Measurements from ENCODE around the gene GNAQ.

GNAQ gene

GRCh38 chr9:77989458-77989857 is 42.2 kb downstream of the GNAQ start:
- TF ChIP-seq, protein P1, sequence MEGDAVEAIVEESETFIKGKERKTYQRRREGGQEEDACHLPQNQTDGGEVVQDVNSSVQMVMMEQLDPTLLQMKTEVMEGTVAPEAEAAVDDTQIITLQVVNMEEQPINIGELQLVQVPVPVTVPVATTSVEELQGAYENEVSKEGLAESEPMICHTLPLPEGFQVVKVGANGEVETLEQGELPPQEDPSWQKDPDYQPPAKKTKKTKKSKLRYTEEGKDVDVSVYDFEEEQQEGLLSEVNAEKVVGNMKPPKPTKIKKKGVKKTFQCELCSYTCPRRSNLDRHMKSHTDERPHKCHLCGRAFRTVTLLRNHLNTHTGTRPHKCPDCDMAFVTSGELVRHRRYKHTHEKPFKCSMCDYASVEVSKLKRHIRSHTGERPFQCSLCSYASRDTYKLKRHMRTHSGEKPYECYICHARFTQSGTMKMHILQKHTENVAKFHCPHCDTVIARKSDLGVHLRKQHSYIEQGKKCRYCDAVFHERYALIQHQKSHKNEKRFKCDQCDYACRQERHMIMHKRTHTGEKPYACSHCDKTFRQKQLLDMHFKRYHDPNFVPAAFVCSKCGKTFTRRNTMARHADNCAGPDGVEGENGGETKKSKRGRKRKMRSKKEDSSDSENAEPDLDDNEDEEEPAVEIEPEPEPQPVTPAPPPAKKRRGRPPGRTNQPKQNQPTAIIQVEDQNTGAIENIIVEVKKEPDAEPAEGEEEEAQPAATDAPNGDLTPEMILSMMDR (IDR thresholded peaks at IDR 0.05; ENCODE audit: low read depth, low read length, missing control alignments) = no peak
- in situ Hi-C loops (cut with HindIII; ENCODE audit: low pct_ligation_motif_present, low sequenced_read_pairs) = no loop called here
- Histone ChIP-seq H3K36me3 (replicated peaks) (no peaks in the 10 kb centered on the region), H3K4me3 (ENCODE audit: low read depth, low read length) (no peak overlapping the region), H3K27me3 (replicated peaks) (no peaks in the 10 kb centered on the region), H3K27ac (no peak overlapping the region)
- no peak for DNase-seq

DNA sequence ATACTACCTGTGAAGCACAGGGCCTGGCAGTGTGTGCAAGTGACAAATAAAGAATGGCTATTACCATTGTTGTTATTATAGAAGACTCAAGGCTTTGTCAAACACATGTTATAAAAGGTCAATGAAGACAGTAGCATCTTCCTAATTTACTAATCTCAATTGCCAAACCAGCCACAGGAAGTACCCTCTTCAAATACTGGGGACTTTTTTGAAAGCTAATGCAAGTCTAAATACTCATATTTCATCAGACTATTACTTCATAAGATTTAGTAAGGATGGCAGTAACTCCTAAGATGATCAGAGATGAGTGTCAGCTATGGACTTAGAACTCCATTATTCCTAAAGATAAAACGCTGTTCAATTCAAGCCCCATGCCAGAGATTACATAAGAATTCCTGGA is 43.0 kb downstream of the GNAQ start:
- H3K4me3 ChIP-seq (ENCODE audit: low read depth, low read length) = no peak overlapping the region
- TF ChIP-seq, protein P1 (IDR thresholded peaks at IDR 0.05; ENCODE audit: low read depth, low read length, missing control alignments) = no peak
- no peak for DNase-seq
- H3K36me3 ChIP-seq (replicated peaks) = no peaks in the 10 kb centered on the region
- in situ Hi-C loops (cut with HindIII; ENCODE audit: low pct_ligation_motif_present, low sequenced_read_pairs) = no loop called here
- no peaks in the 10 kb centered on the region for H3K27me3 ChIP-seq (replicated peaks)
- no peak overlapping the region for H3K27ac ChIP-seq

DNA sequence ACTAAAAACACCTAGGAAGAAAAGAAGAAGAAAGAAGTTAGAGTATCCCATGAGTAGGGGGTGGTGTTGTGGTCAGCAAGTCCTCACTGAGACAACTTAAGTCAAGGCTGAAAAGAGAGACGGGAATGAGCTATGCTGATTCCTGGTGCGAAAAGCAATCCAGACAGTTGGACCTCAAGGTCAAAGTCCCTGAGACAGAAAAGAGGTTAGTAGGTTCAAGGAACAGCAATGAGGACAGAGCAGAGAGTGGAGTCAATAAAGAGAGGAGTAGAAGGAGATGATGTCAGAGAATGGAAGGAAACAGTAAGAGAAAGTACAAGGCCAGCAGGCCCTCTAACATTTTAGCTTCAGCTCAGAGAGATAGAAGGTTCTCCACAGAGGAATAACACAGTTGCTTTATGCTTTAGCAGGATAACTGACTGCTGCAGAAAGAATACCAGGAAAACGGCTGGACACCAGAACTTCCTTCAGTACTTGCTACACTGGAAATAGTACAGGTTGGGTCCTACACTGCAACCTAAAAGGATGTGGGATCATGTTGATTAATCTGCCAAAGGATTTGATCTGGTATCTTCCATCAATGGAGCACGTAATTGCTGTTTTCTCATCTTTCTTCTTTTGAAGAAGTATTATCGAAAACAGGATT is 43.6 kb downstream of the GNAQ start:
- no peak overlapping the region for H3K27ac ChIP-seq
- H3K4me3 ChIP-seq (ENCODE audit: low read depth, low read length) = no peak overlapping the region
- no peaks in the 10 kb centered on the region for H3K36me3 ChIP-seq (replicated peaks)
- no peaks in the 10 kb centered on the region for H3K27me3 ChIP-seq (replicated peaks)
- DNase-seq = no peak
- in situ Hi-C loops (cut with HindIII; ENCODE audit: low pct_ligation_motif_present, low sequenced_read_pairs) = no loop called here
- TF ChIP-seq, protein P1 (IDR thresholded peaks at IDR 0.05; ENCODE audit: low read depth, low read length, missing control alignments) = no peak

DNA sequence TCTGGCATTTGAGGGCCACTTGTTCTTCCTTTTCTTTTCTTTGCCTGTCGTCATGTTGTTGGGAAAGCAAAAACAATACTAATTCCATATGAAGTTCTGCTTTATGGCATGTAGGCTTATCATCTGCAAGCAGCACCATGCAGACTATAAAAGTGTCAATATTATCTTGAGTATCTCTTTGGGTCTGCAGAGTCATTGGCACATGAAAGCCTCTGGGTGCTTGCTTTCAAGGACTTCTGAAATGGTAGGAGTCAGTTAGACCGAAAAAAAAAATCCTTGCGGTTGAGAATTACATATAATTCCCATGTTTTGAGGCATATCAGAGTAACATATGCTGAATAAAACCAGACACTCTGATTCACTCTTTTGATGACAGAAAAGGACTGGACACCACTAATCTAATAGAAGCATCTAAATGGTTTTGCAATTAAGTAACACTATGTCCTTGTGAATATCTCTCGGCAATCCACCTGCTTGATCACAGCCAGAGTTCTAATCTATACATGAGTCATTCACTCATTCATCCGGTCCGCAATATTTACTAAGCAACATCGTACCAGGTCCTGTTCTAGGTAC is 44.4 kb downstream of the GNAQ start:
- TF ChIP-seq, protein P1 (IDR thresholded peaks at IDR 0.05; ENCODE audit: low read depth, low read length, missing control alignments) = no peak
- H3K4me3 ChIP-seq (ENCODE audit: low read depth, low read length) = no peak overlapping the region
- in situ Hi-C loops (cut with HindIII; ENCODE audit: low pct_ligation_motif_present, low sequenced_read_pairs) = no loop called here

GRCh38 chr9:77985996-77986395 is 45.6 kb downstream of the GNAQ start:
- TF ChIP-seq, protein P1 (IDR thresholded peaks at IDR 0.05; ENCODE audit: low read depth, low read length, missing control alignments) = no peak
- H3K4me3 ChIP-seq (ENCODE audit: low read depth, low read length) = no peak overlapping the region
- H3K36me3 ChIP-seq (replicated peaks) = no peaks in the 10 kb centered on the region
- no peak for DNase-seq
- H3K27ac ChIP-seq = no peak overlapping the region
- in situ Hi-C loops (cut with HindIII; ENCODE audit: low pct_ligation_motif_present, low sequenced_read_pairs) = no loop called here
- no peaks in the 10 kb centered on the region for H3K27me3 ChIP-seq (replicated peaks)

More for the DNA sequence above, 44.4 kb downstream of the GNAQ start:
- DNase-seq = no peak
- Histone ChIP-seq H3K27ac (no peak overlapping the region), H3K36me3 (replicated peaks) (no peaks in the 10 kb centered on the region), H3K27me3 (replicated peaks) (no peaks in the 10 kb centered on the region)

DNA sequence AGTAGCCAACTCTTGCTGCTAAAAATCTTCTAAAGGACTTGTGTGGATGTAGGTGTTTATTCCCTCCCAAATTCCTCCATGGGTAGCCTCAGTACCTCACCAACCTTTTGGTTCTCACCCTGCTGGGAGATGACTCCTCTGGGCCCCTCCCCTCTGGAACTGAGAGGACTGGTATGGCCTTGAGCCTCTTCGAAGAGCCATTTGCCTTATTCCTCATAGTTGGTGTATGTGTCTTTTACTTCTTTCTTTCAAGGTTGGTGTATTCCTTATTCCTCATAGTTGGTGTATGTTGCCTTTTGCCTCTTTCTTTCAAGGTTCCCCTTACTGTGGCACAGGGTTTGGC is 48.3 kb downstream of the GNAQ start:
- in situ Hi-C loops (cut with HindIII; ENCODE audit: low pct_ligation_motif_present, low sequenced_read_pairs) = no loop called here
- no peak for DNase-seq
- Histone ChIP-seq H3K36me3 (replicated peaks) (no peaks in the 10 kb centered on the region), H3K27me3 (replicated peaks) (no peaks in the 10 kb centered on the region), H3K4me3 (ENCODE audit: low read depth, low read length) (no peak overlapping the region), H3K27ac (no peak overlapping the region)
- TF ChIP-seq, protein P1 (IDR thresholded peaks at IDR 0.05; ENCODE audit: low read depth, low read length, missing control alignments) = no peak
